ENCODE measurements around the gene SLC5A12. TPM values are rescaled to one million over a fixed set of nuclear protein-coding genes. Genes with fewer than 3 reads are reported as not detected.

The SLC5A12 gene, protein sequence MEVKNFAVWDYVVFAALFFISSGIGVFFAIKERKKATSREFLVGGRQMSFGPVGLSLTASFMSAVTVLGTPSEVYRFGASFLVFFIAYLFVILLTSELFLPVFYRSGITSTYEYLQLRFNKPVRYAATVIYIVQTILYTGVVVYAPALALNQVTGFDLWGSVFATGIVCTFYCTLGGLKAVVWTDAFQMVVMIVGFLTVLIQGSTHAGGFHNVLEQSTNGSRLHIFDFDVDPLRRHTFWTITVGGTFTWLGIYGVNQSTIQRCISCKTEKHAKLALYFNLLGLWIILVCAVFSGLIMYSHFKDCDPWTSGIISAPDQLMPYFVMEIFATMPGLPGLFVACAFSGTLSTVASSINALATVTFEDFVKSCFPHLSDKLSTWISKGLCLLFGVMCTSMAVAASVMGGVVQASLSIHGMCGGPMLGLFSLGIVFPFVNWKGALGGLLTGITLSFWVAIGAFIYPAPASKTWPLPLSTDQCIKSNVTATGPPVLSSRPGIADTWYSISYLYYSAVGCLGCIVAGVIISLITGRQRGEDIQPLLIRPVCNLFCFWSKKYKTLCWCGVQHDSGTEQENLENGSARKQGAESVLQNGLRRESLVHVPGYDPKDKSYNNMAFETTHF
- not detected in 2 replicates for total RNA-seq (2014; rRNA removed; shearing (Covaris generic))

DNA sequence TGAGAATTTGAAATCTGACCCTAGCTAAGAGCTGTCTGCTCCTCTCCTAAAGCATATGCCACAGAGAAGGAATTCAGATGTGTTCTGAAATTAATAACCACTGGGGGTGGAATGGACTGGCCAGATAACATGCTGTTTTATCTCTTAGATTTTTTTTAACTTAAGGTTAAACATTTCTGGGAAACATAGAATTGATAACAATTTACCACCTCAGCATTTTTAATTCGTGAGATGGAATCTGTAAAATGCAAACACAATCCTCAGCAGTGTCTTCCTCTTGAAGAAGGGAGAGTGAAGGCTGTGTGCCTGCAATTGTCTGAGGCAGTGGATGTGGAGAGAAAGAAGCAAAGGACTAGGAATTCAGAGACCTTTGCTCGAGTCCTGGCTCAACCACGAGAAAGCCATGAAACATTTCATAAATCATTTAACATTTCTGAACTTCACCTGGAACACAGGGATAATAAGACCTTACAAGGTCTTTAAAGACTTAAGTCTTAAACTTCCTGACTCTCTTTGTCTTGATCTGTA, at the start of gene SLC5A12:
TSS of gene SLC5A12 (minus strand) at position 113 of the 528 bp plus-strand sequence. CDS start 346 bp downstream, outside the sequence.
- in situ Hi-C loops (cut with HindIII; ENCODE audit: low sequenced_read_pairs), result no loop called here
- DNase-seq (ENCODE audit: low spot score), result no peak

DNA sequence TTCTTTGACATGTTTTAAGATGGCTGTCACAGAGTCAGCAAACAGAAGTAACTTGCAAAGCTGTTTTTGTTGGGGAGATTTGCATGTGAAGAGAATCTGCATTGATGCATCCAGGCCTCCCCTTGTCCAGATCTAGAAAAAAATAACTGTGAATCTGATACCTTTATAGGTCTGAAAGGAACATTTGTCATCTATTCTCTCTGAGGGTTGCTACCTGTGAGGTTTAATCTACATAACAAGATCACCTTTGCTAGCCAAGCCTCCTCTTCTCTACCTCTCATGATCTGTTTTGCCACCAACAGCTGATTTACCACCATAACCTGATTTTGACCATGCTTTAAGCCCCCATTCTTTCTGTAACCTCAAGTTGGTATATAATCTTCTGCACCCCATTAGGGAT, 47.2 kb upstream of the SLC5A12 start:
- DNase-seq (ENCODE audit: low spot score), result no peak
- in situ Hi-C loops (cut with HindIII; ENCODE audit: low sequenced_read_pairs), result no loop called here

DNA sequence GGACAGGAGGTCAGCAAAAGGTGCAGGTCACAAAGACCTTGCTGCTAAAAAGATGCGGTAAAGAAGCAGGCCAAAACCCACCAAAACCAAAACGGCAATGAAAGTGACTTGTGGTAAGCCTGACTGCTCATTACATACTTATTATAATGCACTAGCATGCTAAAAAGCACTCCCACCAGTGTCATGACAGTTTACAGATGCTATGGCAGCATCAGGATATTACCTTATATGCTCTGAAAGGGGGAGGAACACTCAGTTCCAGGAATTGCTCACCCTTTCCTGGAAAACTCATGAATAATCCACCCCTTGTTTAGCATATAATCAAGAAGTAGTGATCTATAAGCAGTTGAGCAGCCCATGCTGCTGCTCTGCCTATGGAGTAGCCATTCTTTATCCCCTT, 45.2 kb upstream of the SLC5A12 start:
- in situ Hi-C loops (cut with HindIII; ENCODE audit: low sequenced_read_pairs), result no loop called here
- DNase-seq (ENCODE audit: low spot score), result no peak

DNA sequence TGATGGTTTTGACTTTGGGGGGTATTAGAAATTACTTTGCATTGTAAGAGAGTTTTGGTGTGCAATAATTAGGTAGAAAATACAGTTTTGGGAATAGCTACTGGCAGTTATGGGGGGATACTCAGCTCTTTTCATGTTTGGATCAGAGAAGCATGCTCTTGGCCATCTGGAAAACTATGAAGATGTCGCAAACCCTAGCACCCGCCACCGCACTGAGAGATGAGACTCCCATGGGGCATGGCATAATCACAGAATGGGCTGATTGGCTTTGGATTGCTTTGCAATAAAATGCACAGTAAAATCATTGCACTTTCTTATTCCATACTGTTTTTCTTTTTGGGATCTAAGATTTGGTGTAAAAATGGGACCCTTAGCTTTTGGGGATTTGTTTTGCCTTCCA, 43.5 kb upstream of the SLC5A12 start:
- in situ Hi-C loops (cut with HindIII; ENCODE audit: low sequenced_read_pairs), result no loop called here
- DNase-seq (ENCODE audit: low spot score), result no peak

DNA sequence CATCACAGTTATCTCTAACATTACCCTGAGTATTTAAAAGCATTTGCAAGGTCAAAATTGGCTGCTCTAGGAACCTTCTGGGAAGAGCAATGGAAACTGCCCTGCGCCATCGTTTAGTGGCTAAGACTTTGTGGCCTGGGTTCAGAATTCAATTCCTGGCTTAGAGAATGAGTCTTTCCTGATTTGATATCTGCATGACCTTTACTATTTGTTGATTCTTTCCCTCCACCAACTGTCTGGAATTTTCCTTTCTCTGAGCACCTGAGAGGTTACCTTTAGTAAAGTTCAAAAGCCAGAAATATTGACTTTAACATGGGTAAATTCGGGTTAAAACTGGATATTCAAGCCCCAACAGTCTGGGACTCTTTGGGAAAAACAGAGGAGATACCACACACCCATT, 43.0 kb upstream of the SLC5A12 start:
- DNase-seq (ENCODE audit: low spot score), result no peak
- in situ Hi-C loops (cut with HindIII; ENCODE audit: low sequenced_read_pairs), result no loop called here

DNA sequence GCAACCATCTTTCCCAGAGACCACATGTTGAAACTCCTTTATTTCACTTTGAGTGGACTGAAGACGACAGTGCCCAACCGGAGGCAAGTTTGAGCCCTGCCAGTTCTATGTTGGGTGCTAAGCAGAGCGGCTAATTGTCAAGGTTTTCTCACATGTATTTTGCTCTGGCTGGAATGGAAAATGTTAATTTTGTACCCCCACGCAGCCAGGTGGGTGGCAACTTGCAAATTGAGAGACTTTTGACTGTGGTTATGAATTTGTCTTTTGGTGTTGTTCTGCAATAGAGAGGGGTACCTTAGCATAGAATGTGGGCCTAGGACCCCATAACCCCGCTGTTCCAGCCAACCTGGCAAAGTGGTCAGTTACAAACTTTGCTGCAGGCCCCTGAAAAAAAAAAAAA, 42.5 kb upstream of the SLC5A12 start:
- DNase-seq (ENCODE audit: low spot score), result no peak
- in situ Hi-C loops (cut with HindIII; ENCODE audit: low sequenced_read_pairs), result no loop called here

DNA sequence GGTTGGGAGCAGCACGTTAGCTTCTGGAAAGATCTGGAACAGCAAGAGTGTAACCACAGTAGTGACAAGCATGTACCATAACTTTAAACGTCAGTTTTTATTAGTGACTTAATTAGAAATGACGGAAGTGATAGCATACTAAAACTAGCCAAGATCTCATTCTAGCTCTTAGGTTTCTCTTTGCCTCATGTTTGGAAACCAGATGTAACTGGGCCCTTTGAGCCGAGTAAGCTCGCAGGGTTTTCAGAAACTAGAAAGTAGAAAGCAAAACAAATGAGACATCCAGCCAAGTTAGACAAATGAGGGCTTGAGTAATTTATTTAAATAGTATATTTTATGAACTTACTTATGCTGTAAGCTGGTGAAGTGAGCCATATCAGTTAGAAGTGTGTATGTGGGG, 40.2 kb upstream of the SLC5A12 start:
- in situ Hi-C loops (cut with HindIII; ENCODE audit: low sequenced_read_pairs), result no loop called here

DNA sequence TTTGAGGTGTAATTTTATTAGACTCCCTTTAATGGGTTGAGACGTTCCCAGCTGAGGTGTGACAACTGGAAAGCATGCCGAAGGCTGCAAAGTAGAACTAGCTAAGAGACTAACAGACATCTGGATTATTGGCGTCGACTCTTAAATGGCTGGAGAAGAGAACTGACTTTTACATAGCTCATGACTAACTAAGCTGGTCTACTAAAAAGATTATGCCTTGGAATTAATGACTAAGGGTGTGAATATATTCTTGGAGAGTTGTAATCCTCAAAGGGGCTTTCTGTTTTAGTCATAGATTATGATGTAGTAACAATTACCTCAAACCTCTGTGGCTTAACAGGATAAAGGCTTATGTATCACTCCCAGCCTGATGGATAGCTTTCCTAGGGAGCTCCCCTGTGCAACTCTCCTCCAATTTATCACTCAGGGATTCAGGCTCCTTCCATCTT, 39.5 kb upstream of the SLC5A12 start:
- DNase-seq (ENCODE audit: low spot score), result no peak
- in situ Hi-C loops (cut with HindIII; ENCODE audit: low sequenced_read_pairs), result no loop called here

More for the DNA sequence above, 40.2 kb upstream of the SLC5A12 start:
- no peak for DNase-seq (ENCODE audit: low spot score)

DNA sequence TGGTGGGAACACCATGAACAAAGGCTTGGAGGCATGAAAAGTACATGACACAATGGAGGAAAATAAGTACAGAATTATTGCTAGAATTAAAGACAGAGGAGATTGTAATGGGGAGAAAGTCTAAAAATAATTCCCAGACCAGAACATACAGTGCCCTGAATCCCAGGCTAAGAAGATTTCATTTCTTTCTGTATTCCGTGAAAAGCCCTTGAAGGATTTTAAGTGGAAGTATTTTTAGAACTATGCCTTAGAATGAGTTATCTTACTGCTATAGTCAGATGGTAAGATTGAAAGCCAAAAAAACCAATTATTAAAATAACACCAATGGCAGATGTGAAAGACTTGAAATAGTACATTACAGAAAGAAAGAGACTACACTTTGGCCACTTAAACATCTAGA, 36.1 kb upstream of the SLC5A12 start:
- no peak for DNase-seq (ENCODE audit: low spot score)
- in situ Hi-C loops (cut with HindIII; ENCODE audit: low sequenced_read_pairs), result no loop called here

DNA sequence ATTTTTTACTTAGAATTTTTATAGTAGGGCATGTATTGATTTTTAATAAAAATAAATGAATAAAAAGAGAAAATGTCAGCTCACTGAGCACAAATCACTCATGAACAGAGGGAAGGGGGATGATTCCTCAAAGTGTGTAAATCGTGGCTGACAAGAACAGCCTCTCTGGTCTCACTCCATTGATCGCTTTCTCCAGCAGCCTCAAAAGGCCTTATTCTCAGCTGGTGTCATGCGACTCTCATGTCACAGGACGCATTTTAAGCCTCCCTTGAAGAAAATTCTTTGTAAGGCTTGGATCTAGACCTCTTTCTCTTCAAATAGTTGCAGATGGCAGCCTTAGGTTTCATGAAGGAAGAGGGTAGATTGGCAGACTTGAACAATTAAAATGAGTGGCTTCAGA, 33.9 kb upstream of the SLC5A12 start:
- in situ Hi-C loops (cut with HindIII; ENCODE audit: low sequenced_read_pairs), result no loop called here
- no peak for DNase-seq (ENCODE audit: low spot score)

DNA sequence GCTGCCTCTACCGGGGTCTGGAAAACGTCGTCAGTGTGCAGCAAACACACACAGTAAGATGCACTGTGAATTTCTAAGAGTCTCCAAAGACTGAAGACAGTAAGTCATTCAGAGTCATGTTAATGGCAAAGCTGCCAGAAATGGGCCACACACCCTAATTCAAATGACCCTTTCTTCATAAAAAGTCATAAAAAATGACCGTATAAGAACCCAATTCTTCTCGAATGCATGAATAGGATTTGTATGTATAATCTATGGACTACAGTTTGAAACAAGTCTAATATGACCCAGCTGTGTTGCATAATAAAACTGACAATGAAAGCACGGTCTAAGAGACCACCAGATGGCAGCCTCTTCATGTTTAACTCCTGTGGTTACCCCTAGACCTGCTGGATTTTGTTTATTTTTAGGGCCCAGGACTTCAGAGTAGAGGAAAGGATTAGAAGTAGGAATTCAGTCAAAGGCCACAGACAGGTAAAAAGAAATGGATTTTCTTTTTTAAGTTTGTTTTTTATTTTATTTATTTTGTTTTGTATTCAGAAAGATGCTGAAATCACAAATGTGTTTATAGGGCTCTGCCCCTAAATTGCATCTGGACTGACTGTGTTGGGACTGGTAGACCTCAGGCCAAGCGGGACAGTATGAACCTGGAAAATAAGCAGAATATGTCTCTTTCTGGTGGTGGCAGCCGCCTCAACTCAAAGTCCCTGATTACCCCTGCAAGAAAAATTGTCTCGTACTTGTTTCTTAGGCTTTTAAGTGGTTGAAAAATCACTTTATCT, 32.1 kb upstream of the SLC5A12 start:
- DNase-seq (ENCODE audit: low spot score), result peak; percentile 84
- in situ Hi-C loops (cut with HindIII; ENCODE audit: low sequenced_read_pairs), result no loop called here

DNA sequence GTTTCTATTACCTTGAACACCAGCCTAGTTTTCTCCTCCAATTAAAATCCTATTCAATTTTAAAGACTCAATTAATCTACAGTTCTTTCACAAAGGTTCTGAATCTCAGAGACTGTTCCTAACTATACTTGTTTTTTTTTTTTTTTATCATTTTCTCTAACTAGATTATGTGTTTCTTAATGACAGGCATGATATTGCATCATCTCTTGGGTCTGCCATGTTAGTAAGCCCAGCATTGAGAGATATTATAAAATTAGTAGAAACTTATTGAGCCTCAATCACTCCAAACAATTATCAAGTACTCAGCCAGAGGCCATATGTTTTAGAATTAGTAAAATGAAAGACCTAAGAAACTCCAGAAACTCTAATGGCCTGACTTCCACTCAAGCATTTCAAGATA, 28.1 kb upstream of the SLC5A12 start:
- in situ Hi-C loops (cut with HindIII; ENCODE audit: low sequenced_read_pairs), result no loop called here
- no peak for DNase-seq (ENCODE audit: low spot score)

DNA sequence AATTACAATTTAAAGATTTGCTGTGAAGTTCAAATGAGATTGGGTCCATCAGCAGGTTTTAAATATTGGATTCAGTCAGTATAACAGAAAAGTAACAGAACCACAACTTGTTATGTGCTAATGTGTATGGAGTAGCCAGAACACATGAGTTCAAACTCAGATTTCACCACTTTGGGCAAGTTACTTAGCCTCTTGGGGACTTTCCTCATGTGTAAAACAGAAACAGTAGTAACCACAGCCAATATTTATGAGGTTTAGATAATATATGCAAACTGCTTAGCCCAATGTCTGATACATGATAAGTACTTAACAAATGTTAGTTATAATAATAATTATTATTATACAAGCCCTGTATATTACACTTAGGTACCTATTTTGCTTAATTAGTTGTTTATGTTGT, 21.8 kb upstream of the SLC5A12 start:
- no peak for DNase-seq (ENCODE audit: low spot score)
- in situ Hi-C loops (cut with HindIII; ENCODE audit: low sequenced_read_pairs), result no loop called here

DNA sequence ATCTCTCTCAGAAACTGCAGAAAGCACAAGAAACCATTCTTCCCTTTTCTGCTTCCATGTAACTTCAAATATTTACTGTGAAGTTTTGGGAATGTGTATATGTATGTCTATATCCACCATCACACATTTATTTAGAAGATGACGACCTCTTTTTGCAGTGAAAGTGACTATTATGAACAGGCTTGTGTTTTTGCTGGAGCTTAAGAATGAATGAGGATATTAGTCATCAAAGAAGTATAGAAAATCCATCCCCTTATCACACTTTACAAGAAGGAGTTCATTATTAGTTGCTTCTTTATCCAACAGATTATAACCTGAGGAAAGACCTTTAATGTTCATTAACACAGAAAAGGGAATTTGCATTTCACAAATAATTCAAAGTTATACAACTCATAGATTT, 21.1 kb upstream of the SLC5A12 start:
- DNase-seq (ENCODE audit: low spot score), result no peak
- in situ Hi-C loops (cut with HindIII; ENCODE audit: low sequenced_read_pairs), result no loop called here

DNA sequence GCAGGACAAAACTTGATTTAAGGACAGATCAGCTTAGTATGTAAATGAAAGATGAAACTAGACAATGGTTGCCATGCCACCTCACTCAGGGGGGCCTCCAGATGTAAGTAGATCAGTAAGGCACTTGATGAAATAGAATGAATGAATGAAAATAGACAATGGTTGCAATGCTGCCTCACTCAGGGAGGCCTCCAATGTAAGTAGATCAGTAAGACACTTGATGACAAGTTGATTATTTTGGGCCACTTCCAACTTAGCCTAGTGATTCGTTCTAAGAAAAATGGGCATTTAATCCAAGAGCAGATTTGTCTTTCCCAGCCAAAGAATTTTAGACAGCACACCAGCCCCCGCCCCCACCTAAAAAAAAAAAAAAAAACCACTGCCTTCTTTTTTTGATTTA, 19.2 kb upstream of the SLC5A12 start:
- in situ Hi-C loops (cut with HindIII; ENCODE audit: low sequenced_read_pairs), result no loop called here
- DNase-seq (ENCODE audit: low spot score), result no peak

DNA sequence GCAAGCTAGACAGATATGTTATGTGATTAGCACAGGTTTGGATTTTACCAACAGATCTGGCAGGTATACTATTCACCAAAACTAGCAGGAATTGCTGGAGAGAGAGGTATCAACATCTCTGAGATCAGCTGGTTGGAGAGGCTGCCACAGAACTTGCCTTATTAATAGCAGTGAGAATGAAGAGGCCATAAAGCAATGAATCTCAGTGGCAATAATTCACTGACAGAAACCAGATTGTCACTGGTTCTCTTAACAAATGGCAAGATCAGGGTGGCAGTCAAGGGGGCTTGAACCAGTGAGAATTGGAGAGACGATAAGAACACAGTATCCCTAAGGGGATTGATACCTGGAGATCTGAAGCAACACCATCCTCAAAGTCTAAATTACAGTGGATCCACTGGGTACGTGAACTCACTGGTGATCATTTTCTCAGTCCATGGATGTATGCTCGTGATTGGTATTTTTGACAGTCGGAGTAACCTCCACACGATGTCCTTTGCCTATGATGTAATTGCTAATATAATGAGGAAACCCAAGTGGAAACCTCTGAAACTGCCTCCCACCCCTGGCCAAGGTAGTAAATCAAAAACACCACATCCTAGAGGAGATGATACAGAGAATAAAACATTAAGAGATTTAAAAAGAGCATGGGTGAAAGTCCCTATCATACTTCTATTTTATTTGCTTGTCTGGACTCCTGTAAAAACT, 17.7 kb upstream of the SLC5A12 start:
- in situ Hi-C loops (cut with HindIII; ENCODE audit: low sequenced_read_pairs), result no loop called here
- DNase-seq (ENCODE audit: low spot score), result no peak

DNA sequence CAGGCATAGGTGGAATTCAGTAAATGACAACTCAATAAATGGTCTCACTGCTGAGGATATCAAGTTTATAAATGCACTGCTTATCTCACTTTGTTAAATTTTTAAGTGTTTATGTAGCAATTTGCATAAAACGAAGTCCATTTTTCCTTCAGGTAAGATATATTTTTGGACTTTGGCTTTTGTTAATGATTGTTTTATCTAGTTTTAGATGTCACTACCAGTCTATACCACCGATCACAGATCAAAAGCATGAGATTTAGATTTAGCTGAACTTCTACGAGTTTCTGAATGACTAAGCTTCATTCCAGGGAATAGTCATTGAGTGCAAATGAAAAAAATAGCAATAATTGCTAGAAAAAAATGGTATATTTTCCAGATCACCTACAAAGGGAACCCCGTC, 12.8 kb upstream of the SLC5A12 start:
- no peak for DNase-seq (ENCODE audit: low spot score)
- in situ Hi-C loops (cut with HindIII; ENCODE audit: low sequenced_read_pairs), result no loop called here

DNA sequence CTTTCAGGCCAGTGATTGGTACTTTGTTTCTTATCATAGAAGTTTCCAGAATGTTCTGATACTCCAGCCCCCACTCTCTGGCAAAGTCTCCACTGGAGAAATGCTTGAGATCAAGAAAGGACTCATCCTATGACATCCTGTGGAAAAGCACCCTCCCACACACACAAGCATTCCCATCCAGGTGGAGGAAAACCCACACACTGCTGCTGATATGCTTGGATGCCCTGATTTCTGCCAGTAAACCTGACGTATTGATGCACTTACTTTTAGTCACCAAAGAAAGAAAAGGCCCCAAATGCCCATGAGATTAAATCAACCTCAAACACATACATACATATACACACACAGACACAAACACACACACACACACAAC, 9.2 kb upstream of the SLC5A12 start:
- in situ Hi-C loops (cut with HindIII; ENCODE audit: low sequenced_read_pairs), result no loop called here
- no peak for DNase-seq (ENCODE audit: low spot score)

DNA sequence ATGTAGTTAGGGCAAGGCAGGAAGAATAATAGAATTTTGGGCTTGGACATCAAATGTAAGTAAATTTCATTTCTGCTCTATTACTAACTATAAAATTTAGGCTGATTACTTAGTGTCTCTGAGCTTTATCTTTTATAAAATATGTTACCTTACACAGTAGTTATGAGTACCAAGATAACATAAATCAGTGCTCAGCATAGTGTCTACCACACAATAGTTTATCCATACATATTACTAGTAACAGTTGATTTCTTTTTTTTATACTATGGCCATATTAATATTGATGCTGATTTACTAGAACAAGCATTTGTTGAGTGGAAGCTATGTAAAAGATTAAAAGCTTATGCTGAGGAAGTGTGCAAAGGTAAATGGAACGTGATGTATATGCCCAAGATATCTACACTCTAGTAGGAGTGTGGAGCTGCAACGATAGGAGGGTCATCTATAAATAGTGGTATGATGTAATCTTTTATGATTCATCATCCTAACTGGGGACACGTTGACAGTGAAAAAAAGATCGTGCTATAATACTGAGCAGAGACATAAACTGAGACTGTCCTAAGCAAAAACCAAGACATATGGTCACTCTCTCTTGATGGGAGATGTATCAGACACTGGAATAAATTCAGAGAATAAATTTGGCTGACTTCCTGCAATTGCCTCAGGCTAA, 8.7 kb upstream of the SLC5A12 start:
- peak; percentile 12 for DNase-seq (ENCODE audit: low spot score)

More for the DNA sequence above, 8.7 kb upstream of the SLC5A12 start:
- in situ Hi-C loops (cut with HindIII; ENCODE audit: low sequenced_read_pairs), result no loop called here

All from G401 (cell line).